ENCODE measurements around the gene DDHD1.

GRCh38 chr14:53001787-53002378 lies 151.2 kb downstream of the DDHD1 start:
- no peak for TF ChIP-seq CTCF (IDR thresholded peaks at IDR 0.05 in 8 of 11, conservative IDR thresholded peaks at IDR 0.05 in 3 of 11)
- TF ChIP-seq POLR2AphosphoS5 (IDR thresholded peaks at IDR 0.05): no peak
